Stimulated activated CD8-positive, alpha-beta memory T cell treated with anti-CD3 and anti-CD28 coated beads, Interleukin-12 subunit alpha, Interleukin-12 subunit beta, amount 100 ng/mL, for 24 hours (primary cell): ENCODE results near the gene MNT.

ENCODE experiments used
- DNase-seq: peaks from one replicate; pipeline ENCODE4 v3.0.0-alpha.2; 2020; ENCODE audit errors: extremely low read depth

MNT gene

DNA sequence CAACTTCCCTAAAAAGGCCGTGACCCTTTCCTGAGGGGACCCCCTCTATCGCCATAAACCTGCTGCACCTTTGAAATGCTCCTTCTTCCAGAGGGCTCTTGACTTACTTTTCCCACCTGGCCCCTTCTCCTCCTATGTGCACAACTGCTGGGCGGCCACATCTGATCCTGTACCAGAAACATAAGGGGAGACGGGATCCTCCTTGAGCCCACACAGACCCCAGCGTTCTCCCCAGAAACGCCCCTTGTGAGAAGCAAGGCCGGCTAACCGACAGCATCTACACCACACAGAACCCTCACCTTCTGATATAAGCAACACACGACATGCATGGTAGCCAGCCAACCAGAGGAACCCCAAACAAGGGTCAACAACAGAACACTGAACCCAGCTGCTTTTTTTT lies 14.2 kb upstream of the MNT start:
- no peak for DNase-seq

DNA sequence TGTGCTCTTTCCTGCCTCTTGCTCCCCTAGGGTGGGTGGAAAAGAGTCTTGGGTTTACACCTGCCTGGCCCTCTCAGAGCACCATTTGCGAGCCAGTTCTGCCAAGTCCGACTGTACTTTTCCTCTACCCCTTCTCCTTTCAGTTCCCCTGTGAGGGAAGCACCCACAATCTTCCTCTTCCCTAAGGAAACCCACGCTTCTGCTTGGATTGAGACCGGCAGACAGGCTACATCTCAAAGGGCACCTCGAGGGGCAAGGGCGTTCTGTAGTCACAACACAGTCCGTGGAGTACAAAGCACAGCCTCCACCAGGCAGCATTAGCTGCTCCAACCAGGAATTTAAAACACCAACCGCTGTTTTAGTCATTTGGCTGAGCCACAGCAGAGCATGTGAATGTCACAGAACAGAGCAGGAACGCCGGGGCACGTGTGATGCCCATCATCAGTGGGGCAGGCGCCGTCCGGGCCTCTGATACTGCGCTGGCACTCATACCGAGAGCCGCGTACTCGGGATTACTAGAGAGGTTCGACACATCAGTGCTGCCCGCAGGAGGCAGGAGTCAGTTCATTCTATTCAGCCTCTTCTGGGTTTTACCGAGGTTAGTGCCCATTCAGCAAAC lies 13.7 kb upstream of the MNT start:
- DNase-seq = no peak

DNA sequence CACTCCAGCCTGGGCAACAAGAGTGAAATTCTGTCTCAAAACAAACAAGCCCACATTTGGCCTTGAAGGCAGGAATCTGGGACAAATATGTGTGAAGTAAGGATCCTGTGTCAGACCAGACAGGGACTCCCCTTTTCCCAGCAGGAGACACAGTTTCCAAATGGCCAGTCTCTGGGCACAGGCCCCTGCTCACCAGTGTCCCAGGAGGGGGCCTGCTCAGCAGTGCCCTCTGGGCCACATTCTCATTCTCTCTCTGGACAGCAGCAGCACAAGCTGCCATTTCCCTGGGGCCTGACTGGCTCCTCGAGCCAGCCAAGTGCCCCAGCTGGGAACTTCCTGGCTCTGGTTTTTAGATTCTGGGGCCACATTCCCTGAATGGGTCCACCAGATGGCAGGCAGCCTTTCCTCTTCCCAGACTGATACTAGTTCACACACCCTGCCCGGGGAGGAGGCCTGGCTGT lies 11.7 kb upstream of the MNT start:
- no peak for DNase-seq

DNA sequence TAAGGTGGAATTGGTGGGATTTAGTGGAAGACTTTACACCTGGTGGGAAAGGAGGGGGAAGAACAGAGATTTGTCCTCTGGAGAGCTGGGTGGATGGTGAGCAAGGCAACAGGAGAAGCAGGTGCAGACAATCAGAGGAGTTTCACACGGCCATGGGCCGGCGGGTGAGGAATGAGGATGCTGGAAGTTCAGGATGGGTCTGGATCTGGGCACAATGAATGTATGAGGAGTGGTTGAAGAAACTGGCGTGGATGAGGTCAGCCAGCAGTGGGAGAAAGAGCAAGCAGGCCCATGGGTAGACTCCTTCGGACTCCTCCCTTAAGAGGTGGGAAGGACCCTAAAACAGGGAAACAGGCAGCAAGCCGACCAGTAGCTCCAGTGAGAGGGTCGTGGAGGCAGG lies 10.1 kb upstream of the MNT start:
- DNase-seq = no peak

DNA sequence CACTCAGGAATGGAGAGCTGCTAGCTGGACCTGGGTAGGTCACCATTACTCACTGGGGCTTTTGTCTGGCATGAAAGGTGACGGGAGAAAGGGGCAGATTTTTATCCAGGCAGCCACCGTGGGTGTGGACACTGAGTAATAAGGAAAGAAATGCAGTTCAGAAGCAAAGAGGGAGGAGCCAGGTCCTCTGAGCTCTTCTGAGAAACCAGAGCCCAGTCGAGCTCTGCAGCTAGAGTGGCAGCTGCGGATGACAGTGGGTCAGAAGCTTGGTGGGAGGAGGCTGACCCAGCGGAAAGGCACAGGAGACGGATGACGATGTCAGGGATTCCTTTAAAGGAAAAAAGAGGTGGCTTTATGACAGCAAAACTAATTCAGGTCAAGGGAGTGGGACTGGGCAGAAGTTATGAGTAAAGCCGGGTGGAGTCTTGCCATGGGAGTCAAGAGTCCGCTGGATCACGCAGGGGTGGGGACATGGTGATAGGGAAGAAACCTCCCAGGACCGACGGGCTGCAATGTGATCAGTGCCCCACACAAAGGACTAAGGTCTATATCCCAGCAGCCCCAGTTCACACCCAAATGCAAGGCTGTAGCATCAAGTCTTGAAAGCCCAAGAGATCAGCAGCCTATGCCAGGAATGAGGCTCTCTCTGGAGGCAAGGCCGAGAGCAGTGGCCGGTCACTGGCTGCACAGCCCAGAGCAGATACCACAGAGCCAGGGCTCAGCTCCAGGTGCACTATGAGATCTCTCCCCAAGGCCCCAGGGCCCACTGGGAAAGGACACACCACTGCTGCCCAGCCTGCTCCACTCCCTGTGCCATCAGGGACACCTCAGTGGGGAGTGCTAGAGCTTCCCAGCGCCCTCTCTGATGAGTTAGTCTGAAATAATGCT lies 6.3 kb upstream of the MNT start:
- no peak for DNase-seq

DNA sequence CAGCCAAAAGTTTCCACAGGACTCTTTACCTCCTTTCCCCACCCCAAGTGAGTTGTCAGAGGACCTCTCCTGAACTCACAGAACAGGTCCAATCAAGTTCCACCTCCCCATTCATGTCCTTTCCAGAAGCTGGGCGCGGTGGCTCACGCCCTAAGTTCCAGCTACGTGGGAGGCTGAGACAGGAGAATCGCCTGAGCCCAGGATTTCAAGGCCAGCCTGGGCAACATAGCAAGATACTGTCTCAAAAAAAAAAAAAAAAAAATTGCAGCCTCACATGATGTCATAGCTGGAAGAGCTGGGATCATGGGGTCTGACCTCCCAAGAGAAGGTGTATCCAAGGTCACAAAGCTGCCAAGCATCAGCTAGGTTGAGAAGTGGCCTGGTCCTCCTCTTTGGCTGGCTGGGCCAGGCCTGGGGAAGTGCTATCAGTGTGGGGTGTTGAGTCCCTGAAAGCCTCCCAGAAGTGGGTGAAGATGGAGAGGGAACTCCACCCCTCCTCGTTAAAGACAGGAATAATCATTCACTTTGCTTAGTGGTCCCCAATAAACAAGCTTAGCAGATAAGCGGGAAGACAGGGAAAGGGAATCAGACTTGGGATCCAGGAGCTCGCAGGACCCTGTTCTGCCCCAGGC lies 5.5 kb upstream of the MNT start:
- DNase-seq = no peak

DNA sequence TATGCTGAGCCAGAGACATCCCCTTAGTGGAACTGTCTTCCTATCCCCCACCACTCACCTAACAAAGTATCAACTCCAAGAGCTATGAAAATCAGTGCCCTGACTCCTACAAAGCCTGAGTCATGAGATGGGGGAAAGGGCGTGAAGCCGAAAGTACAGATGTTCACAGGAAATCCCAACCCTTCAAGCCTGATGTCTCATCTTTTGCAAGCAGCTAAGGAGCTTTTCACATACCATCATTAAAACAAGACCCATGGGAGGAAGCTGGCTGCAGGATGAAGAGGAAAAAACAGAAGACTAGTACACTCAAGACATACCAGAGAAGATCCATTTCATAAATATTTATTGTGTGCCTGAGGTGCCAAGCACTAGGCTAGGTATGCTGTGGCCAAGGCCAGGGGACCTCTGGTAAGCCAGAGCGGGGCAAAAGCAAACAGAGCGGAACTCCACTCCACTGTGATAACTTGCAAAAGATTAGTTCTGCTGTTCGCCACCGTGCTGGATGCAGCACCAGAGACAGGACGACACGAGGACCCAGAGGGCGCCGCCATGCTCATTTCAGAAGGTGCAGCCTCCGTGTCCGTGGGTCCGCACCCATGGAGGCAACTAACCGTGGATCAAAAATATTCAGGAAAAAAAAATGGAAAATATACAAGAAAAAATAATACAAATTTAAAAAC lies 4.5 kb upstream of the MNT start:
- DNase-seq = no peak

DNA sequence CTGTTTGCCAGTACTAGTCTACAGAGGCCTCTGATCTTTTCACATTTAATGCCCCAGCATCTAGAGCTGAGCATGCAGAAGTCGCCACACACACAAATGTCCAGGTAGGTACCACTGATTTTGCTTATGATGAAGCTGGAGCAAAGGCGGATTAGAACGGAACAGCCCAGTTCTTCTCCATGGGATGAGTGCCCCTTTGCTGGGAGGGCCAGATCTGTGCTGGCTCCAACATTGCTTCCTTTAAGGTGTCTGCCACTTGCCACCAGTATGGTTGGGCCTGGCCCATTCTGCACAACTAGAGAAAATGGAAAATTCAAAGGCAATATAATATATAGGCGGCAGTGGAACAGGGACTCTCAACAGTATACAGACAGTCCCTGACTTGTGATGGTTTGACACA lies 2.2 kb upstream of the MNT start:
- no peak for DNase-seq

- no peak for DNase-seq
These were observed 1.7 kb upstream of the MNT start for GRCh38 chr17:2402544-2402943.

GRCh38 chr17:2401426-2402221 lies 764 bp upstream of the MNT start:
- DNase-seq = peak; percentile 99

DNA sequence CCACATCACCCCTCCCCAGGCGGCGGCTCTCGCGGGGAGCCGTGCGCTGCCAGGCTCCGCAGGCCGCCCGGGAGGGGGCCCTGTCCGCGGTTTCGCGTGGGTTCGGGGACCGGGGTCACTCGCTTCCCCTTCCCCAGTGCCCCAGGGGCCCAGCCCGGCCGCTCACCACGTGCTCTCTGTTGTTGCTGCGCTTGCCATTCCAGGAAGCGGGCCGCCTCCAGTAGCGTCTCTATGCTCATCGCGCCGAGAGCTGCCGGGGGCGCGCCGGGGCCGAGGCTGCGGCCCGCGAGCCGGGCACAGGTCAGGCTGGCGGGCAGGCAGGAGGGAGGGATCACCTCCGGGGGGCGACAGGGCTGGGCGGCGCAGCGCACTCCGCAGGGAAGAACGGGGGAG lies 390 bp downstream of the MNT start:
- no peak for DNase-seq

DNA sequence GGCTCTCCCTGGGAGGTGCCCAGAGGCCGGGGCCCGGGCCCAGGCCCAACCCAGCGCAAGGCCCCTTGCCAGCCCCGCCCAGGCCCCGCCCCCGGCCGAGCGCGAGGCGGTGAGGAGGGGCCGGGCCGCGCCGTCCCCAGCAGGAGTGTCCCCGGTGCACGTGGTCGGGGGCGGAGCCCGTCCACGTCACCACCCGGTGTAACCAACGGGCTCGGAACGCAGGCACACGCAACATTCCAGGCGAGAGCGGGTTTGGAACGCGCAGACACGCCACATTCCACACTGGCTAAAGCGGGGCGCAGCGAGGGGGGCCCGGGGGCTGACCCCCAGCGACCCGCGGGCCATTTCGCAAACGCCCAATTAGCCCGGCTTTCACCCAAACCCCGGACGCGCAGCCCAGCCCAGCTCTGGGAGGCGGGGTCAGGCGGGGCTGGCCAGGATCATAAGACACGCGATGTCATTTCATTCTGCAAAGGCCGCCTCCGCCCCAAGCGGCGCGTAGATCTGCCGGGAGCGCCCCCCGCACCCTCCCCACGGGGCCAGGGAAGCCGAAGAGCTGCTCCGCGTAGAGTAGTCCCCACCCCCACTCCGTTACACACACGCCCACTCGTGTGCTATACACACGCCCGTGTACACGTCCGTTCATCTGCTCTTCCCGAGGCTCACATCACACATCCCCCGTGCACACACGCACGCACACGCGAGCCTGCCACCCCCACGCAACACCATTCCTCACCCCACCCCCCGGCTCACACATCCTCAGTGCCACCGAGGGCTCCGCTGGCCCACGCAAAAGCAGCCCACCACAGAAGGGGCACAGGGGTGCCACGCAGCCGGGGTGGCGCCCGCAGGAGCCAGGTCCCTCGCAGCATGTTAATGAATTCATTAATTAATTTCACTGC lies 1.0 kb downstream of the MNT start:
- peak; percentile 83 for DNase-seq

- DNase-seq = no peak
These were observed 1.9 kb downstream of the MNT start for GRCh38 chr17:2398655-2399571.

- no peak for DNase-seq
These were observed 2.7 kb downstream of the MNT start for GRCh38 chr17:2398182-2398581.

GRCh38 chr17:2397247-2398171 lies 3.4 kb downstream of the MNT start:
- no peak for DNase-seq

DNA sequence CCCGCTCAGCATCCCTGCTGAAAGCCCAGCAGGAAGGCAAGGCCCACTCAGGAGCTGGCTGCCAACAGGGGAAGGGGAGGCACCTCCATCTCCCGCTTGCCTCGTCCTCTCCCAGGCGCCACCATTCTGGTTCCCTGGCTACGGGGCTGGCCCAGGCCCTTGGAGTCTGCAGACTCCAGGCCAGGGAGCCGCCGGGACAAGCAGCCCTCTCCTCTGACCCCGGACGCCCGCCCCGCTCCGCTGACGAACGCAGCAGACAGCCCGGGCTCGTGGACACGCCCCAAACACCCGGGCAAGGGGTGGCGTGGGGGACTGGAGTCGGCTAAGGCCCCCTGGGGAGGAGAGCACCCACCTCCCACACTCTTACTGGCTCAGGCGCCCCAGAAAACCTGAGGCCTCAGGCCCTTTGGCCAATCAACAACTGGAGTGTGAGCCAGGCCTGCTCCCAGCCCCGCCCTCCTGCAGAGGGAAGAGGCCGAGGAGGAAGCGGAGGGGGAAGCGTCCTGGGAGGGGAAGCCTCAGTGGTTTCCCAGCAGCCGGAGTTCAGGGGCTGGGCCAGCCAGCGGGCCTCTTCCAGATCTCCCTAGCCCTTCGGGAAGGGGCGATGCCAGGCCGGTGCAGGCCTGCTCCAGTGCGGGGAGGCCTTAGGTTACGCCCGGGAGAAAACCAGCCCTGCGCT lies 4.2 kb downstream of the MNT start:
- DNase-seq = no peak

DNA sequence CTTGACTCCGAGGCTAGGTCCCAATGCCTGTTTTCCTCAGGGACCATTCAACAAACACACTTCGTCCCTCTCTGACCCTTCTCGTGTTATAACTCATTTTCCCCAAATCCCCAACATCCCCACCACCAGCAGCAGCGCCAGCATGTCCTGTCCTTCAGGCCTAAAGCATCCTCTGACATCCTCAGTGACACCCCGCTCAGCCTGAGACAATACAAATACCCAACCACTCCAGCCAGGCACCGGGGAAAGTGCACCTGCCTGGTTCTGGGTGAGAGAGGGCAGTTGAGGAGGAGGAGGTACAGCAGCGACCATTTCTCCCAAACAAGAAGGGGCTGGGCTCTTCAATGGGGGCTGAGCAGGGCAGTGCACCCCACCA lies 4.7 kb downstream of the MNT start:
- no peak for DNase-seq
